Activated CD4-positive, alpha-beta T cell treated with anti-CD3 and anti-CD28 coated beads for 48 hours (primary cell): ENCODE measurements around the gene AMY2B.
"Not testable (repeated sequence)": the region's sequence is repeated elsewhere in the genome, so short reads cannot be mapped to it uniquely, and the experiment has no call there.

Source experiments
- DNase-seq: peaks from one replicate; pipeline ENCODE4 v3.0.0-alpha.2; 2020

The AMY2B gene

DNA sequence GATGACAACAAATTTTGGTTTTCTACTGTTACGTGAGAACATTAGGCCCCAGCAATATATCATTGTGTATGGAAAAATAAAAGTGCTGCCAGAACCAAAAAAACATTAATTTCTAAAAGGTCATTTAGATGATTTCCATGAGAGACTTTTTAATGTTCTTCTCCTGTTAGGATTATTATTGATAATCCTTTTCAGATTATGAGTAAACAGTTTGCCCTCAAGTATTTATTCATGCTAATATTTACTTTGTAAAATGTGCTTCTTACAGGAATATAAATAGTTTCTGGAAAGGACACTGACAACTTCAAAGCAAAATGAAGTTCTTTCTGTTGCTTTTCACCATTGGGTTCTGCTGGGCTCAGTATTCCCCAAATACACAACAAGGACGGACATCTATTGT is at the start of gene AMY2B:
TSS of gene AMY2B (plus strand) at position 301 of the 400 bp plus-strand sequence. CDS start at position 315, 14 bp downstream.
- DNase-seq = not testable (repeated sequence)

DNA sequence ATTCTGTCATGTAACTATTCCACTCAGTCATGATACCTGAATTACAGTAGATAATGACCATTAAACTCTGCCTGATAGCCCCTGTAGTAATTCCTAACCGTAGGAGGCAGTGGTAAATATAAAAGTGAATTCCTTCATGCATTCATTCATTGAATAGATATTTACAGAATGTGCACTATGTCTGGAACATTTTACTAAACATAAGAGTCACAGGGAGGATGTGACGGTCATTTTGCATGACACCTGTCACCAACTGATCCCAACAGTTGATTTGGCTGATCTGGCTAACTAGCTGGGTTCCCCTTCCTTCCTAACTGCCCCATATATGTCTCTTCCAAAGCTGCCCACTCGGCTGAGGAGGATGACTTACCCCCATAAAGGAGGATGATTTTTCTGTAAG is 48.0 kb upstream of the AMY2B start:
- no peak for DNase-seq

DNA sequence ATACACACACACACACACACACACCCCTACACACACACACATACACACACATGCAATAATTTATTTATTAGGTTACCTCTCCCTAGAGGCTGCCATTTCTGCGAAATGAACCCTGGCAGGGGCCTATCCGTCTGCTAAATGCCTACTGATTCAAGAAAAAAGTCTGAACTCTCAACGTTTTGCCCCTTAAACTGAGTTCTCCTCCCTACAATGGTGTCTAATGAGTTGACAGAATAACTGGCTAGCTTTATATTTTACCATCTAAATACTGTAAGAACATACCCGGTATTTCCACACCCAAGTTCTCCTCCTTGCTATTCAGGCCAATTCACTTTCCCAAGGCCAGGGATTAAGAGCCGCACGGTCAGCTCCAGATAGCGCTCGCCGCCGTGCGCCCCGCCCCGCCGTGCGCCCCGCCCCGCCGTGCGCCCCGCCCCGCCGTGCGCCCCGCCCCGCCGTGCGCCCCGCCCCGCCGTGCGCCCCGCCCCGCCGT is 46.2 kb upstream of the AMY2B start:
- no peak for DNase-seq

DNA sequence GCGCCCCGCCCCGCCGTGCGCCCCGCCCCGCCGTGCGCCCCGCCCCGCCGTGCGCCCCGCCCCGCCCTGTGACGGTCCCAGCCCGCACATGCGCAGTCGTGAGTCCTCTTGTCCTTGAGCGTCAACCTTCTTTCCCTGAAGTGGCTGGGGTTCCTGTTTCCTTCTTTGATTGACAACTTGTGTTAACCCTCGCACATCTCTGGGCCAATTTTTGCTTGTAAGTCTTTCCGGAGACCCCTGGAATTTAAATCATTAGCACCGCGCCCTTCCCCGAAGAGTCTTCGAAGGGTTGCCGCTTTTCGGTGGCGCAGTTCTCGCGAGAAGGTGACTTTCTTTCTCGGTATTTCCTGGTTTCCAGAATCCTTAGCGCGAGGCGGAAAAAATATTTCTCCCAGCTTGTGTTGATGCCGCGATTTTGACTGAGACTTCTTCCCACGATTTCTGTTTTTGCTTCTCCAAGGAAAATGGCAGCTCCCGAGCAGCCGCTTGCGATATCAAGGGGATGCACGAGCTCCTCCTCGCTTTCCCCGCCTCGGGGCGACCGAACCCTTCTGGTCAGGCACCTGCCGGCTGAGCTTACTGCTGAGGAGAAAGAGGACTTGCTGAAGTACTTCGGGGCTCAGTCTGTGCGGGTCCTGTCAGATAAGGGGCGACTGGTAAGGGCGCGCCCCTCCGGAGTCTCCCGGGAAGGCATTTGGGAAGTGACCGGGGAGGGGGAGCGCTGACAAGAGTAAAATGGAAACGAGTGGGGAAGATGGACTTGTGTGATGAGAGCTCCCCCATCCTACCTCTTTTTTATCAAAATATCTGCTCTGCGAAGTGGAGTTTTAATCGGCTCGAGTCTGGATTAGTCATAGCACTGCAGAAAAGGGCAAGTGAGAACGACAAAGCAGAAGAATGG is 45.5 kb upstream of the AMY2B start, which contains the start of gene RNPC3:
TSS of gene RNPC3 (plus strand) at position 93 of the 901 bp plus-strand sequence. CDS start at position 465, 372 bp downstream.
- DNase-seq = peak; percentile 87

DNA sequence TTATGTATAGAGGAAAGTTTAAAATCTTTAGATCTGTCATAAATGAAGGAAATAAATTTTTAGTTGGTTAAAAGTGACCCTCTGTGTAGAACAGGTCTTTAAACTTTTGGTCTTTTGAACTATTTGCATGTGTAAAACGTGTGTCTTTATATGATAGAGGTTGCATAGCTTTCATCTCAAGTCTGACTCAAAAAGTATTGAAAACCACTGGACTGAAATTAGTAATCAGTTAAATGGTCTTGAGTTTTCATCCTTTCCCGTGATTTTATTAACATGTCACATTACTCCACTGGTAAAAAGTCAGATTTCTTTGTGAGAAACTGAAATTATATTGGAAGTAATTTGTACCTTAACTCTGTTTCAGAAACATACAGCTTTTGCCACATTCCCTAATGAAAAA is 44.1 kb upstream of the AMY2B start:
- DNase-seq = no peak

DNA sequence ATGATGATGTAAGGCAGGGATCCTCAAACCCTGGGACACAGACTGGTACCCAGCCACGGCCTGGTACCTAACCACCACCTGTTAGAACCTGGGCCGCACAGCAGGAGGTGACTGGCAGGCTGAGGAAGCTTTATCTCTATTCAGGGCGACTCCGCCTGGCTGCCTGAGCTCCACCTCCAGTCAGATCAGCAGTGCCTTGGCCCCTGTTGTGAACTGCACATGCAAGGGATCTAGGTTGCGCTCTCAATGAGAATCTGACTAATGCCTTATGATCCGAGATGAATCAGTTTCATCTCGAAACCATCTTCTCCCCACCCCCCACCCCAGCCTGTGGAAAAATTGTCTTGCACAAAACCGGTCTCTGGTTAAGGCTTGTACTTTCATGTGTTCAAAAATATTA is 41.6 kb upstream of the AMY2B start:
- peak; percentile 80 for DNase-seq

DNA sequence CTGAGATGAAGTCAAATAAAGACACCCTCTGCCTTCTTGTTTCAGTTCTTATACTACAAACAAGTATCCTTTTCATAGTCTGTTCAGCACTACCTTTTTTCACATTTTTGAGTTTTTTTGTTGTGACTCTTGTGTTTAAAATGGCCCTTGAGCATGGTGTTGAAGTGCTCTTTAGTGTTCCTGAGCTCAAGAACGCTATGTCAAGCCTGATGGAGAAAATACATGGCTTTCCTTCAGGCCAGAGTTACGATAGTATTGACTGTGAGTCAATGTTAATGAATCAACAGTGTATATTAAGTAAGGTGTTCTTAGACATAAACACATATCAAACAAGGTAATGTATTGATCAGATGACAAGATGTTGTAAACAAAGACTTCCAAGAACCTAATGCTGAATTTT is 33.2 kb upstream of the AMY2B start:
- no peak for DNase-seq

DNA sequence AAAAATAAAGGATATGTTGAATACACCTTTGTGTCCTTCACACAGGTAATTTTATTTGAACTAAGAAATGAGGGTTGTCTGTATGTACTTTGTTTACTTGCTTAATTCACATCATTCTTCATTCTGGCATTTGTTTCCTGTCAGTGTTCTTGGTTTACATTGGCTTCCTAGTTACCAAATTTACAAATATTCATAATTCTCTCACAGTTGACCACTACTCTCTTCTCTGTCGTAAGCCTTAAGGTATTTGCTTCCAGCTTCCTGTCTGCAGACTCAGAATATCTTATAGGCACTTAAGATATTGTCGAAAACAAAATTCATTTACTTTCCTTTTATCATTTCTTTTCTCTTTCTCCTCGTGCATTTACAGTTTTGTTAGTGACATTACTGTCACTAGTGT is 30.0 kb upstream of the AMY2B start:
- DNase-seq = no peak

DNA sequence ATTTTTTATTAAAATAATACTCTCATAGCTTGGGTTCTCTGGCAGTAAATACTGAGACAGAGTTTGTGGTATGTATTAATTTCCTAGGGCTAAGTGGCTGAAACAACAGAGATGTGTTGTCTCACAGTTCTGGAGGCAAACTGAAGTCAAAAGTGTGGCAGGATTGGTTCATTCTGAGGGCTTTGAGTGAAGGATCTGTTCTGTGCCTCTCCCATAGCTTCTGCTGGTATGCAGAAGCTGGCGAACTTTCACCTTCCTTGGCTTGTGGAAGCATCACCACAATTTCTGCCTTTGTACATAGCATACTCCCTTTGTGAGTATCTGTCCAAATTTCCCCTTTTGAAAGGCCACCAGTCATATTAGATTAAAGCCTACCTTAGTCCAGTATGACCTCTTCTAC is 24.9 kb upstream of the AMY2B start:
- DNase-seq = no peak

DNA sequence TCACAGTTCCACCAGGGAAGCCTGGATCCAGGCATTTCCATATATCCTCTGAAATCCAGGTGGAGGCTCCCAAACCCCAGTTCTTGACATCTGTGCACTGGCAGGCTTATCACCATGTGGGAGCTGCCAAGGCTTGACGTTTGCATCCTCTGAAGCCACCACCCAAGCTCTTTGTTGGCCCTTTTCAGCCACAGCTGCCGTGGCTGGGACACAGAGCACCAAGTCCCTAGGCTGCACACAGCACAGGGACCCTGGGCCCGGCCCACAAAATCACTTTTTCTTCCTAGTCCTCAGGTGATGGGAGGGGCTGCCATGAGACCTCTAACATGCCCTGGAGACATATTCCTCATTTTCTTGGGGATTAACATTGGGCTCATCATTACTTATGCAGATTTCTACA is 23.5 kb upstream of the AMY2B start:
- DNase-seq = no peak

DNA sequence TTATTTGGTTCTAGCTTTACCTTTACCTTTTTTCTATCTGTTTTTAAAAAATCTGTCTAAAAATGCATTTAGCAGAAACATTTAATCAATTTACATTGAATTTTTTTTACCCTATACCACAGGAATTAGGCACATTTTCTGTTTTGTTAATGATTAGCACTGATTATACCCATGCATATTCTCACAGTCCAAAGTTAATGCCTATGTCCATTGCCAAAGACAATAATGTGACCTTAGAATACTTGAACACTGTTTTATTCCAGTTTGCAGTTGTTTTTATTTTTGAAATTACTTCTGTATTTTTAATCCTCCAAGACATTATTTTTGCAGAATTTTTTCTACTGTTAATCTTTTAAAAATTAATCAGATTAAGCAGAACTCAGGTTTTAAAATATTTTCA is 11.0 kb upstream of the AMY2B start:
- DNase-seq = no peak

DNA sequence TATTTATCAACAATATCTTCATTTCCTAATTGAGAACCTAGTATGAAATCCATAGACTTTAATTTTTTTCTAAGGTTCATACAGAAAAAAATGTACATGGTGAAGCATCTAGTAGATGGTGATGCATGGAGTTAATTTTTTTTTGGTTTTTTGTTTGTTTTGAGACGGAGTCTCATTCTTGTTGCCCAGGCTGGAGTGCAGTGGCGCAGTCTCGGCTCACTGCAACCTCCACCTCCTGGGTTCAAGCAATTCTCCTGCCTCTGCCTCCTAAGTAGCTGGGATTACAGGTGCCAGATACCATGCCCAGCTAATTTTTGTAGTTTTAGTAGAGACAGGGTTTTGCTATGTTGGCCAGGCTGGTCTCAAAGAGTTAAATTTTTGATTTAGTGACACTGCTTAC is 10.3 kb upstream of the AMY2B start:
- DNase-seq = not testable (repeated sequence)

DNA sequence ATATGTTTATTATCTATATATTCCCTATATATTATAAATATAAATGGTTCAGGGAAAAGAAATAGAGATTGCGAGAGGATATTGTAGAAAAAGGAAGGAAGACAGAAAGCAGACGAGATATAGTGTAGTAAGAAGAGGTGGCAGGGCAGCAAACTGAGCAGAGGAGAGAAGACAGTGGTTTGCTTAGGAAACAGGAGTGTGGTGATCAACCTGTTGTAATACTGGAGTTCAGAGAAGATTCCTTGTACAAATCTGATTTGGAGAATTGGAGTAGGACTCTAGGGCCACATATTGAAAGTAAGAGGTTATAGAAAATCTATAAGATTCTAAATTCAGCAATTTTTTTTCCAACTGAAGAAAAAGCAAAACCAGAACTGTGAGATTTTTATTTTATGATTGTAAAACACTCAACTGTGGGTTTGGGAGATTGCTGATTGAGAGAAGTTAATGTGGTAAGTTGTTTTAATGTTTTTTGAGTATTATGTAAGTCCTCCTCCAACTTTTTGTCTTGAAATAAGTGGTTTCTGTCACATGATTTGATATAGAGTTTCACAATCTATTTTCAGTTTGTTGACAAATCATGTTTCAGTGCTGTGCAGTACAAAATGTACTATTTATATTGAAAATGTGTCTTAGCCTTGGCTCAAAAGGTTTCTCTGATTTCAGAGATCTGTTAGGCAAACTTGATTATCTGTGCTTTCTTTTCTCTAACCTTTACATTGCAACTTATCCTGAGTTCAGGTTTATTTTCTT is 9.6 kb upstream of the AMY2B start:
- no peak for DNase-seq

DNA sequence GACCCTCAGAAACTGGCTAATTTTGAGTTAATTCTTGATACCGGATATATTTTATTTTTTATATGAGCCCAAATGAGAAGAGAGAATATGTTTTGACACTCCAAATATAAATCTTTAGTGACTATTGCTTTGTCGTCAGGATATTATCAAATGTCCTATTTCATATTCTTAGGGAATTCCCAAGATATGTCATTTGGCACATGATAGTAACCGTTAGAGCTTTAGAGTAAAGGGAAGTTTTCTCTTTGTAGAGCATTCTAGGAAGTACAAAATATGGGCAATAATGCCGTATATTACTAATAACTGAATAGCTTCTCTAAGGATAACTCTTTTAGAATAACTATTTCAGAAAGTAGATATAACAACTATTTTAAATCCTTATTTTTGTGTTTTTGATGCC is 8.3 kb upstream of the AMY2B start:
- no peak for DNase-seq

DNA sequence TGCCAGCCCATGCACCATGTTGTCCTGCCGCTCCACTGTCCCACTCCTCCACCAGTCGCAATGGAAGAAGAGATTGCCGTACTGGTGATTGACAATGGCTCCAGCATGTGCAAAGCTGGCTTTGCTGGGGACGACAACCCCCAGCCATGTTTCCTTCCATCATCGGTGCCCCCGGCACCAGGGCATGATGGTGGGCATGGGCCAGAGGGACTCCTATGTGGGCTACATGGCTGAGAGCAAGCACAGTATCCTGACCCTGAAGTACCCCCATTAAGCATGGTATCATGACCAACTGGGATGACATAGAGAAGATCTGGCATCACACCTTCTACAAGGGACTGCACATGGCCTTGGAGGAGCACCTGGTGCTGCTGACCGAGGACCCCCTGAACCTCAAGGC is 1.9 kb upstream of the AMY2B start:
- DNase-seq = no peak

DNA sequence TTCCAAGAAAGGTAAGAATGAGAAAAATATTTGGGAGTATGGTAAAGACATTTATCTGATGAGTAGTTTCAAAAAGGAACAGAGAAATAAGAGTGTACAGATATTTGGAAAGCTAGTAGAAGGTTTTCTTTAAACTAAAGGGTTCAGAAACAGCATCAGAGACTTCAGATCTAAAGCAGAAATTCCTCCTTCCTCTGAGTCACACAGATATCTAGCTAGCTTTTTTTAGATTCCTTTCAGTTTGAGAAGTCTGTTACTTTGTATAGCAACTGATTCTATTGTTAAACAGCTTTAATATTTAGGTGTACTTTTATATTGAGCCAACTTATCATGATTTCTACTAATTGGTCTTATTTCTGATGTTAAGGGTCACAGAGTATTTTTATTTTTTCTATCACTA is 4.7 kb downstream of the AMY2B start:
- DNase-seq = no peak

DNA sequence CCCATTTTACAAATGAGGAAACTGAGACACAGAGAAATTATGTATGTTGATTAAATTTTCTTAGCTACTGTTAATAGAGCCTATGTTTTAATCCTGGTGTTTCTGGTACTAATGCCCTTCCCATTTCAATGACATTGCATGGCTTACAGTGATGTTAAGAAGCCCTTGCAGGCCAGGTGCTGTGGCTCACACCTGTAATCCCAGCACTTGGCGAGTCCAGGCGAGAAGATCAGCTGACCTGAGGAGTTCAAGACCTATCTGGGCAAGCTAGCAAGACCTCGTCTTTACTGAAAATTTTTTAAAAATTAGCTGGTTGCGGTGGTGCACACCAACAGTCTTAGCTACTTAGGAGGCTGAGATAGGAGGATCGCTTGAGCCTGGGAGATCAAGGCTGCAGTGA is 5.4 kb downstream of the AMY2B start:
- DNase-seq = not testable (repeated sequence)

DNA sequence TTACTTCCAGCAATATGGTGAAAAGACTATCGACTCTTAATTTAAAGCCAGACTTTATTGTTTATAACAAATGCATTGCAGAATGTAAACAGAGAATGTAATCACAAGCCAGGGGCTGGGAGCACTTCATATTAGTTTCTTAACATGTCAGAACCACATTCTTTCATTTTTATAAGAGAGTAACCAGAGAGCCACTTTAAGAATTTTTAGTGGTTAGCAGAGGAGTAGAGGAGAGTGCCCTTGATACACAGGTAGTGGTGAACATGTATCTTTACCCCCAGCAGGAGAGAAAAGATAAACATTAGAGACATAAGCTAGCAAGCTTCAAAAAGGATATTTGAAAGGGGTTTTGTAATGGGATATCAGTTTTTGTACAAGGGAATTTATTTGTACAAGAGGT is 11.1 kb downstream of the AMY2B start:
- DNase-seq = no peak

DNA sequence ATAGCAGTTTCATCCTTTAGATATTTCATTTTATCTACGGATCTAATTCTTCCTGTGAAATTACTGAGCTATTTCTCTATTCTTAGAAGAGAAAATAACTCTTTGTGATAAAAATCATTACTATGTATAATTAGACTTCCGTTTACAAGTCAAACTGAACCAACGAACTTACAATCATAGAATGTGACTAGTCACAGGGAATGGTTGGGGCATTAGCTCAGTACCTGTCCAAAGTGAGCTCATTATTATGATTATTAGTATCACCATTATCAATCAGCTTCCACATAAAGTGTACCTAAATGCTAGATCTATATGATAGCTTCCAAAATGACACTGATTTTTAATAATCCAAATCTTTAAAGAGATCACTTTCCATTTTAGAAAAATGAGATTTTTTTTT is 12.5 kb downstream of the AMY2B start:
- no peak for DNase-seq

DNA sequence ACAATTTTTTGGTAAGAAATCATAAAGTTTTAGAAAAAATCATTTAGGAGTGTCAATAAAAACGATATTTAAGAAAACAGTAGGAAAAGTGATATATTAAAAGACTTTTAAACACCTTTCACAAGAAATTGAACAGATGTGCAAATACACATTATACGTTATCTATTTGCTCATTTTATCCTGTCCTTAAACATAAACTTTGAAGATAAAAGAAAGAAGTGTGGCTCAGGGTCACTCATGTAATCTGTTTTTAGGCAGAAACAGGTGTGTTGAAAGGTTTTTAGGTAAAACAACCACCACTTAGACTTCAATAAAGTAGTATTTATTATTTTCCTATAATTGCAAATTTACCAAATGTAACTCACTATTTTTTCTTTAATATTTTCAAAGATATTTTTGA is 13.1 kb downstream of the AMY2B start:
- DNase-seq = no peak

DNA sequence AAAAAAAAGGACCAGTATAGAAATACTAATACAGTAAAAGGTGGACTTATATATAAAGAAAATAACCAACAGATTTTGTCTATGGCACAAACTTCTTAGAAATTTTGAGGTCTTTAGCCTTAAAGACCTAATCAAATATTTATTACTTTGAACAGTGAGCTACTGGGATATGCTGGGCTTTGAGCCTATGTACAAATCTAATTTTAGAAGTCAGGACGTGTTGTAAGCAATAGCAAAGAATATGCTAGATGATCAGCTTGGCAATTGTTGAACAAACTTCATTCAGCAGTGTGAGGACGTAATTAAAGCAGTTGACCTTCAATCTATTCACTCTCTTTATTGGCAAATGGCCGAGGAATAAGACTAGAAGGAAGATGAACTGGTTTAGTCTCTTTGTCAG is 31.4 kb downstream of the AMY2B start:
- not testable (repeated sequence) for DNase-seq

DNA sequence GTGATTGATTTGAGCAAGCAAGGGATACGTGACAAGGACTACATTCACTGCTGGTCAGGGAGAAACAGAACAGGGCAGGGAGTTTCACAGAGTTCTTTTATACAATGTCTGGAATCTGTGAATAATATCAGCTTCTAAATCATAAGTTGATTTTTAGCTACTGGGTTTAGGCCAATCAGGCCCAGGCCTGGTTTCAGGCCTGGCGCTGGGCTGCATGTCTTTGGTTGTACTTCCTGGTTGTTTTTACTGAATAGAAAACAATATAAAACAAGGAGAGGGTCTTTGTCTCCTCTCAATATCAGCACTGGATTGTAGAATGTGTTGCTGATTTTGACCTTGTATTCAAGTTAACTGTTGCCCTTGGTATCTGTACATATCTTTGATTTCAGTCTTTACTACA is 45.0 kb downstream of the AMY2B start:
- DNase-seq = no peak

DNA sequence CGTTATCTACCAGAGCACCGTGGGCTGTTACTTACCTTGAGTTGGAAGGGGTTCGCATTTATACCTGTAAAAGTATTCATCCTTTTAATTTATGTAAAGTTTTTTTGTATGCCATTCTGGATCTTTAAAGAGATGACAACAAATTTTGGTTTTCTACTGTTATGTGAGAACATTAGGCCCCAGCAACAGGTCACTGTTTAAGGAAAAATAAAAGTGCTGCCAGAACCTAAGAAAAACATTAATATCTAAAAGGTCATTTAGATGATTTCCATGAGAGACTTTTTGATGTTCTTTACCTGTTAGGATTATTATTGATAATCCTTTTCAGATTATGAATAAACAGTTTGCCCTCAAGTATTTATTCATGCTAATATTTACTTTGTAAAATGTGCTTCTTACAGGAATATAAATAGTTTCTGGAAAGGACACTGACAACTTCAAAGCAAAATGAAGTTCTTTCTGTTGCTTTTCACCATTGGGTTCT is 45.6 kb downstream of the AMY2B start, which contains the start of gene AMY2A:
TSS of gene AMY2A (plus strand) at position 434 of the 484 bp plus-strand sequence. CDS start at position 448, 14 bp downstream.
- DNase-seq = not testable (repeated sequence)

DNA sequence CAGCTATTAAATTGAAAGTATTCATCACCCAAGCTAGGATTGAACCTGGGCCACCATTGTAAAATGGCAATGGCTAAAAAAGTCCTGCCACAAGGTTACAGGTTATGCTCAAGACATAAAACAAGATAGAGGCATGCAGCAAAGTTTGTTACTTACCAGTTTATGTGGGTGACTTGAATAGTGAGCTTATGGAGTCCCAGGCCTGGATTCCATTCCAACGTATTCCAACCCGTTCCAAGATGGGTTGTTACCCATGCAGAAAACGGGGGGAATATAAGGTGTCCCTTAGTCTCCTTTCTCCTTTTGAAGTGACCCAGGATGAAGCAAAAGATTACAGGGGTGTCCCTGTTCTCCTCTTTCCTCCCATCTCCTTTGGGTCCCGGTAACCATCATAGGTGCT is 56.0 kb downstream of the AMY2B start:
- not testable (repeated sequence) for DNase-seq
